GM18909 (cell line): ENCODE measurements around the gene ZNF579.

Experiments
- ATAC-seq: cut with Tn5 transposase; IDR thresholded peaks from one replicate; pipeline ENCODE4 v1.9.1; 2021; ENCODE audit warnings: mild to moderate bottlenecking; ENCODE audit not compliant: unreplicated experiment, poor library complexity

The ZNF579 gene

DNA sequence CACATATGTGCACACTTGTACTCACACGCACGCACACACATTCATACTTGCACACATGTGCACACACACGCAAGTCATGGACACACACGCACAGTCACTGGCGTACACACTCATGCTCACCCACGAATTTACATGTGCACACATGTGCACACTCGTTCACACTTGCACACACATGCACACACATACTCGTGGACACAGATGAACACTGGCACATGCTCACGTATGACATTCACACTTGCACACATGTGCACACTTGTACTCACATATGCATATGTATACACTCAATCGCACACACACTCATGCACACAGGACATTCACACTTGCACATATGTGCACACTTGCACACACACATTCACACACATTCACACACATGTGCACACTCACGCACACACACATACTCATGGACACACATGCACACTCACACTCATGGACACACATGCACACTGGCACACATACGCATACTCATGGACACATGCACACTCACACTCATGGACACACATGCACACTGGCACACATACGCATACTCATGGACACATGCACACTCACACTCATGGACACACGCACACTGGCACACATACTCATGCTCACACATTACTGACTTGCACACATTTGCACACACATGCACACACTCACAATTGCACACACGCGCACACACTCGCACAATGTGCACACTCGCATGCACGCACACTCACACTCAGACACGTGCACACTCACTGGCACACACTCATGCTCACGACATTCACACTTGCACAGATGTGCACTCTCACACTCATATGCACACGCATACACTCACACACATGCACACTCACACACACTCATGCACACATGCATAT is 53.2 kb downstream of the ZNF579 start:
- no peak for ATAC-seq
